Skeletal muscle satellite cell (primary cell): Measurements from ENCODE around the gene SLC6A18.

Experiments
- H3K27me3 ChIP-seq: 2 replicates; pipeline ENCODE4 v1.7.0; 2013; ENCODE audit warnings: low read length; ENCODE audit not compliant: control insufficient read depth, insufficient read depth
- H3K36me3 ChIP-seq: 2 replicates; pipeline ENCODE4 v1.7.0; 2013; ENCODE audit warnings: mild to moderate bottlenecking, control low read depth, low read length; ENCODE audit not compliant: insufficient read depth
- H3K4me1 ChIP-seq: 2 replicates; pipeline ENCODE4 v1.7.0; 2013; ENCODE audit warnings: low read length; ENCODE audit not compliant: control insufficient read depth, insufficient read depth
- H3K4me2 ChIP-seq: 2 replicates; pipeline ENCODE4 v1.7.0; 2013; ENCODE audit warnings: mild to moderate bottlenecking, low read length
- H3K4me3 ChIP-seq: 2 replicates; pipeline ENCODE4 v1.7.0; 2013; ENCODE audit warnings: low read length
- H3K9ac ChIP-seq: 2 replicates; pipeline ENCODE4 v1.7.0; 2013; ENCODE audit warnings: mild to moderate bottlenecking, low read depth, low read length, moderate library complexity
- H3K9me3 ChIP-seq: replicated peaks from 2 replicates; pipeline ENCODE4 v1.7.0; 2013; ENCODE audit warnings: mild to moderate bottlenecking, control low read depth, low read length

The SLC6A18 gene

DNA sequence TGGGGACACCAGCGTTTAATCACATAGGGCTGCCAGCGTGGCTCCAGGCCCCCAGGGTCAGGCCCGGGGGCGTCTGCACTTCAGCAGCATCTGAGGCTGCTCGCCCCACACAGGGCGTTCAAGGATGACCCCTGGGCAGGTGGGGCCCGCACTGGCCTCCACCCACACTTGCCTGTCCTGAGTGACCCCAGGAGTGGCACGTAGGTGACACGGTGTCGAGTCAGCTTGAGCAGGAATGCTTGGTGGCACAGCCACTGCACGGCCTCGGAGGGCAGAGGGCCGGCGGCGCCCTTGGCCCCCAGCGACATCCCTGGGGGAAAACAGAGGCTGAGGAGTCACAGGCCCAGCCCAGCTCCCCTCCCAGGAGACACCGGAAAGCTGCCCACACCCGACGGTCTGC, 29.0 kb downstream of the SLC6A18 start:
- Histone ChIP-seq H3K4me2 (no peak overlapping the region), H3K4me3 (no peak overlapping the region), H3K4me1 (no peaks in the 10 kb centered on the region), H3K36me3 (no peaks in the 10 kb centered on the region), H3K9ac (no peak overlapping the region), H3K9me3 (peaks cover 4% of the 10 kb centered on the region), H3K27me3 (no peaks in the 10 kb centered on the region)

DNA sequence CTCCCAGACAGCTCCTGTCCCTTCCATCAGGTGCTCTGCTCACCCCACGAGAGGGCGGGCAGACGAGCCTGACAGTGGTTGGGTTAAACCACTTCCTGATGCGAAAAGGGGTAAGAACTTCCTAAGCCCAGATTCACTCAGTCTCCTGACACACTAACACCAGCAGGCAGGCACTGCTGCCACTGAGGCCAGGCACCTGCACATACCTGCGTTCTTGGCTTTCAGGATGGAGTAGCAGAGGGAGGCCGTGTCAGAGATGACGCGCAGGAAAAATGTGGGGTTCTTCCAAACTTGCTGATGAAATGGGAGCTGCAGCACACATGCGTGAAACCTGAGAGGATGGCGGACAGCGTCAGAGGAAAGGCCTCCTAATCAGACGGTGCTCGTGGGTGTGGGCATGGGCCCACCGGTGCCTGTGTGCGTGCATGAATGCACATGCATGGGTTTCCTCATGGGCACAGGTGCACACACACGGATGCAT, 29.9 kb downstream of the SLC6A18 start:
- Histone ChIP-seq H3K4me3 (no peak overlapping the region), H3K9me3 (peaks cover 7% of the 10 kb centered on the region), H3K4me2 (no peak overlapping the region), H3K27me3 (no peaks in the 10 kb centered on the region), H3K36me3 (no peaks in the 10 kb centered on the region), H3K9ac (no peak overlapping the region), H3K4me1 (no peaks in the 10 kb centered on the region)

DNA sequence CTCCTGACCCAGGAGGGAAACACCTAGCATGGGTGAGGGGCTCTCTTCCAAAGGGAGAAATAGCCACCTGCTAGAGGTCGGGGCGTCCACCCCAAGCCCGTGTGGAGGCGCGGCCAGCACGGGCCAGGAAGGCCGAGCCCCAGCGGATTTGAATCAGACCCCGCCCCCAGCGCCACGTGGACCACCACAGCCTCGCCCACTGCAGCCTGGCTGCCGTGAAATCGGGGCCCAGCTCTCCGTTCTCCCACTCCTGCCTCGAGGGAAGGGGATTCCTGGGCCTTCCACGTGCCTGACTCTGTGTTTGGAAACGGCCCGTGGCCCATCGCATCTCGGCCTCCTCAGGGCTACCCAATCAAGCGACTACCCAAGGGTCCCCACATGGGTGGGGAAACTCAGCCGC, 31.6 kb downstream of the SLC6A18 start:
- Histone ChIP-seq H3K27me3 (no peaks in the 10 kb centered on the region), H3K9me3 (peaks cover 10% of the 10 kb centered on the region), H3K9ac (no peak overlapping the region), H3K4me3 (no peak overlapping the region), H3K4me2 (no peak overlapping the region), H3K36me3 (no peaks in the 10 kb centered on the region), H3K4me1 (no peaks in the 10 kb centered on the region)

DNA sequence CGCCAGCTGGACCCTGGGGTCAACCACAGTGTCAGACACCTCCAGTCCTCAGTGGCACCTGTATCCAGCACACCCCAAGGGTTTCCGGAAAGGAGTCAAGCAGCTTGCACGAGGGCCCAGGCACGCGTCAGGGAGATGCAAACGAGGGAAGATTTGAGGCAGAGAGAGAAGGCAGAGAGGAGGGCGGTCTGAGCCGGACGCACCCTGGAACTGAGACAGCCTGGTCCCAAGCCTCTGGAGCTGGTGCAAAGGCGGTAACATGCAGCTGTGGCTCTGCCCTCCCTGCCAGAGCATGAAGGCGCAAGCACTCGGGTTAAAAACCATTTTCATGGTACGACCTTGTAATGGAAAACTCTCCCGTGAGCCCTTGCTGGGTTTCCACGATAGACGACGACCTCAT, 32.2 kb downstream of the SLC6A18 start:
- H3K36me3 ChIP-seq = no peaks in the 10 kb centered on the region
- H3K4me1 ChIP-seq = no peaks in the 10 kb centered on the region
- peaks cover 10% of the 10 kb centered on the region for H3K9me3 ChIP-seq
- H3K4me3 ChIP-seq = no peak overlapping the region
- no peaks in the 10 kb centered on the region for H3K27me3 ChIP-seq
- H3K4me2 ChIP-seq = no peak overlapping the region
- no peak overlapping the region for H3K9ac ChIP-seq

DNA sequence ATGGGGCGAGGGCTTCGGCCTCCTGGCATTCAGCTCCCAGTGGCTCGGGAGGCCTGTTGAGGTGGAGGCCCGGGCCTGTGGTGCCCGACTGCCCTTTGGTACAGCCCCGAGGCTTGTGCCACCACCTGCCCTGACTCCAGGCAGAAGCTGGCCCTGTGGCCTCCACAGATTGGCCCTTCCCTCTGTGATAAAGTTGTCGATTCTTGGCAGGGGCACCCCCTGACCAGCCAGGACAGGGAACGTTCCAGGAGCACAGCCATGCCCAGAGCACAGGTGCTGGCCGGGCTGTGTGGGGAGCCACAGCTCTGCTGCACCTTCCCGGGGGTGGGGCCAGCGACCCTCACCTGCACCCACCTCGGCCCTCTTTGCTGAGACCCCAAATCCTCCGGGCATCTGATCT, 32.7 kb downstream of the SLC6A18 start:
- no peaks in the 10 kb centered on the region for H3K27me3 ChIP-seq
- H3K9me3 ChIP-seq = peaks cover 14% of the 10 kb centered on the region

DNA sequence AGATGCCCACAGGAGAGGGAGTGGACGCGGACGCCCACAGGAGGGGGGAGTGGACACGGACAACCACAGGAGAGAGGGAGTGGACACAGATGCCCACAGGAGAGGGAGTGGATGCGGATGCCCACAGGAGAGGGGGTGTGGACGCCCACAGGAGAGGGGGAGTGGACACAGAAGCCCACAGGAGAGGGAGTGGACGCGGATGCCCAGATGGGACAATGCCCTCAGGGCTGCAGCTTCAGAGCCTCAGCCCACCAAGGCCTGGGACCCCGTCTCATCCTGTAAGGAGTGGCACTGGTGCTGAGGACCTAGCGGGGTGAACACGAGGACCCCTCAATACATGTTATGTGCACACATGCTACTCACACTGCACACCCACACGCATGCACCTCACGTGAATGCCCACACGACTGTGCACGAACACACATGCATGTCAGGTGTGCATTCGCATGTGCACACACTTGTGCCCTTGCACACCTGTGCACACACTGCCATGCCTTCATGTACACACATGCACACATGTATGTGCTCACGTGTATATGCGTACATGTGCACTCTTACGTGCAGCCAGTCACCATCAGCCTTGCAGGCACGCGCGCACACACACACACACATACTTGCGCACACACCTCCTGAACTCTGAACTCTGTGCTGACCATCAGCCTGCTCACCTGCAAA, 34.8 kb downstream of the SLC6A18 start:
- no peak overlapping the region for H3K4me2 ChIP-seq
- H3K9ac ChIP-seq = no peak overlapping the region
- H3K27me3 ChIP-seq = no peaks in the 10 kb centered on the region
- peaks cover 19% of the 10 kb centered on the region for H3K9me3 ChIP-seq
- H3K4me1 ChIP-seq = no peaks in the 10 kb centered on the region
- no peaks in the 10 kb centered on the region for H3K36me3 ChIP-seq
- no peak overlapping the region for H3K4me3 ChIP-seq

More for the DNA sequence above, 32.7 kb downstream of the SLC6A18 start:
- Histone ChIP-seq H3K4me3 (no peak overlapping the region), H3K4me2 (no peak overlapping the region), H3K4me1 (no peaks in the 10 kb centered on the region), H3K36me3 (no peaks in the 10 kb centered on the region), H3K9ac (no peak overlapping the region)

DNA sequence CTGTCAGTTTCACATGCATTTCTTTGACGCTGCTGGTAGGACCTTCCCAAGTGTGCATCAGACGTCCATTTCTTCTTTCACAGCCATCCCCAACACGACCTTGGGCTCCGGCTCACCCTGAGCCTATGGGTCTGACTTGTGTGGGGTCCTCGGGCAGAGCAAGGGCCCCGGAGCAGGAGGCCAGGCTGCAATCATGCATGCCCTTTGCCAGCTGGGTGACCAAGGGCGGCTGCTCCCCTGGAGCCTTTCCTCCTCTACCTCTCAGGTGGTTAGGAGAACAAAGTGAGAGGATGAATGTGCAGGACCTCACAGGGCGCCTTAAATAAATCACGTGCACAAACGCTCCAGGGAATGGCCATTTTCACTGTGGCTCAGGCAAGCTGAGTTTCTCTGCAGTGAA, 36.5 kb downstream of the SLC6A18 start:
- Histone ChIP-seq H3K9me3 (peaks cover 19% of the 10 kb centered on the region), H3K4me2 (no peak overlapping the region), H3K4me3 (no peak overlapping the region), H3K4me1 (no peaks in the 10 kb centered on the region), H3K27me3 (no peaks in the 10 kb centered on the region), H3K9ac (no peak overlapping the region), H3K36me3 (no peaks in the 10 kb centered on the region)

DNA sequence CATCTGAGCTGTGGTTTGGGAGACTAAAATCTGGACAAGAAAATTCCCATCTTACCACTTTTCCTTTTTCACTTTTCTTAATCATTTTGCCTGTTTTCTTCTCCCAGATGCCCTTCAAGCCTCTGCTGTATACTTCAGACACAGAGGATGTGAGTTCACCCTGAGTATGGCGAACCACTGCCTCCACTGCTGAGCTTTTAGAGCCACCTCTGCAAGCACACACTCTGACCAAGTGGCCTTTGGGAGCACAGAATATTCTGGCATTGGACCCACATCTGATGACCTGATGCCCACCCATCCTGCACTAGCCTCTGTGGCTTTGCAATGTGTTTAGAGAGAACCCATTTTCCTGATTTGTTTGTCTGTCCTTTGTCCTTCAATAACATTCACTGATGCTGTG, 37.2 kb downstream of the SLC6A18 start:
- no peaks in the 10 kb centered on the region for H3K36me3 ChIP-seq
- no peak overlapping the region for H3K9ac ChIP-seq
- no peaks in the 10 kb centered on the region for H3K27me3 ChIP-seq
- H3K4me3 ChIP-seq = no peak overlapping the region
- no peaks in the 10 kb centered on the region for H3K4me1 ChIP-seq
- no peak overlapping the region for H3K4me2 ChIP-seq
- H3K9me3 ChIP-seq = peaks cover 15% of the 10 kb centered on the region

DNA sequence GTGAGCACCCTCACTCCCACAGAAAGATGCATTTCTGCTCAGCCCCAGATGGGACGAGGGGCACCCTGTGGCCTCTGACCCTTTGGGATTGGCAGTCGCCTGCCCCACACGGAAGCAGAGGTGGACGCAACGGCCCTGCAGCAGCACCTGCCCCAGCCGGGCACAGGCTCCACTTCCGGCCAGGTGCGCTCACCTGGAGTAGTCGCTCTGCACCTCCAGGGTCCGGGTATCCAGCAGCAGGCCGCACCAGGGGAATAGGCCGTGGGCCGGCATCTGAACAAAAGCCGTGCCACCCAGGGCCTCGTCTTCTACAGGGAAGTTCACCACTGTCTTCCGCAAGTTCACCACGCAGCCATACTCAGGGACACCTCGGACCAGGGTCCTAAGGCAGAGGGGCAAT, 39.0 kb downstream of the SLC6A18 start:
- no peak overlapping the region for H3K4me2 ChIP-seq
- H3K9me3 ChIP-seq = peaks cover 15% of the 10 kb centered on the region
- H3K4me3 ChIP-seq = no peak overlapping the region
- no peaks in the 10 kb centered on the region for H3K36me3 ChIP-seq
- no peaks in the 10 kb centered on the region for H3K27me3 ChIP-seq
- no peak overlapping the region for H3K9ac ChIP-seq
- no peaks in the 10 kb centered on the region for H3K4me1 ChIP-seq

DNA sequence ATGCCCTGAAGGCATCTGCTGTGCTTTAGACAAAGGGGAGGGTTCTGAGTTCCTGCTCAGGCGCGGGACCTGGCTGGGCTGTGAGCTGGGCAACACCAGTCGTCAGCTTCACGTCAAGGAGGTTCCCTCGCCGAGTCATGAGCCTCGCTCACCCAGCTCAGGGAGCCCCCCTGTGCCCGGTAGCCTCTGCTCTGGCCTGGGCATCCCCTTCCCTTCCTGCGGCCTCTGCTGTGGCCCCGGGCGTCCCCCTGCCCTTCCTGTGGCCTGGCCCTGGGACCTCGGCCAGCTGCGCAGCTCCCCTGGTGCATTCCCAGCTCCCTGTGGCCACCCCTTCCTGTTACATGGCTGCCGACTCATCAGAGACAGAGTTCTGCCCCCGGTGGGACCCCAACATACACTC, 39.8 kb downstream of the SLC6A18 start:
- Histone ChIP-seq H3K4me2 (no peak overlapping the region), H3K9me3 (peaks cover 13% of the 10 kb centered on the region), H3K9ac (no peak overlapping the region), H3K4me3 (no peak overlapping the region), H3K36me3 (no peaks in the 10 kb centered on the region), H3K4me1 (no peaks in the 10 kb centered on the region), H3K27me3 (no peaks in the 10 kb centered on the region)

DNA sequence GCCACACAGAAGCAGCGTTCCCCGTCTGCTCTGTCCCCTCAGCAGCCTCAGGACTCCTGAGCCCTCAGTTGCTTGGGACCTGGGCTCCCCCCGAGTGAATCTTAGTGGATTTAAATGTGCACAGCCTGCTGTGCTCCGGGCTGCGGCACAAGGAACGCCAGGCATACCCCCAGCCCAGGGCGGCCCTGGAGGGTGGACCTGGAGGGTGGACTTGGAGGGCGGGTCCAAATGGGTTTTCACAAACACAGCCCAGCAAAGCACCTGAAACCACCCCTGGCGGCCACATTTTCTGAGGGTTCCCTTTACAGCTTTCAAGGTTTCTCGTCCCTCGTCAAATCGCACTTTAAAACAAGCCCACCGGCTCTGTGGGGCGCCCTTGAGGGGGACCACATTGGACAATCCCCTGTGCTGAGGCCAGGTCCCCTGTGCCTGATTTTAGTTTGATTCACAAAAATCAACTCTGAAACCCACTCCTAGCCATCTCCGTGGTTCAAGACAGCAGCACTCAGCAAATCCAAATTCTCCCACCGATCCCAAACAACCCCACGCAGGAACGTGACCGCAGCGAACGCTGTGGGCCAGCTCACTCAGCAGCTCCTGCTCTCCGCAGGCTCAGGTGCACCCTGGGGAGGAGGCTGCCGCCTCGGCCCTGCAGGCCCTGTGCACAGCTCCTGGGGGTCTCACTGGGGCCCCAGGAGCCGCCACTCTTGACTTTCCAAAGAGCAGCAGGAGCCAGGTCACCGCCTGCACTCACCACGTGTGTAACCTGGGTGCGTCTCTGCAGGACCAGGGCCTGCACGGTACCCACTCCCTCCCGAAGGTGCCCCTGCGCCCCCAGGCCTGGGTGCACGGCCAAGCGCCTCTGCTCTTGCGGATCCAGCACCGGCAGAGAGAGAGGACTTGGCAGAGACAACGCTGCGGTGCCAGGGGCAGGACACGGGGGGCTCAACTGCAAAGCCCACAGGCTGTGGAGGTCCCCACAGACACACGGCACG, 40.6 kb downstream of the SLC6A18 start:
- Histone ChIP-seq H3K4me2 (no peak overlapping the region), H3K9ac (no peak overlapping the region), H3K4me3 (no peak overlapping the region), H3K36me3 (no peaks in the 10 kb centered on the region), H3K4me1 (no peaks in the 10 kb centered on the region), H3K27me3 (no peaks in the 10 kb centered on the region), H3K9me3 (peaks cover 10% of the 10 kb centered on the region)
